HepG2 (cell line): Measurements from ENCODE around the gene MYLK3. TPM values are rescaled to one million over a fixed set of nuclear protein-coding genes. Genes with fewer than 3 reads are reported as not detected.

ENCODE experiments used
- ATAC-seq: fragments of 200-7000 bp; cut with Tn5 transposase; 3 replicates; pipeline ENCODE4 v1.9.1; 2020; ENCODE audit warnings: mild to moderate bottlenecking, moderate library complexity
- BruUV-seq: library from RNA; stranded (reverse); fragments of 400-500 nt; replicated peaks from 2 replicates; lab custom pipeline; 2021; lab: Mats Ljungman, UMichigan
- CTCF ChIA-PET: fragments of 300-600 bp; formaldehyde crosslinking; extraction: SDS; loops from one replicate; lab custom pipeline; 2021; ENCODE audit warnings: low total read pairs, inconsistent platforms, low intra/inter-chr PET ratio; lab: Yijun Ruan, JAX
- POLR2A ChIA-PET: fragments of 350-600 bp; sonication (Branson Sonifier 250); formaldehyde crosslinking; loops from one replicate; lab custom pipeline; 2020; ENCODE audit warnings: antibody characterized with exemption, inconsistent platforms; lab: Yijun Ruan, JAX
- DNase-seq: peaks from one replicate; pipeline ENCODE4 v3.0.0-alpha.2; 2015; ENCODE audit warnings: low spot score
- FAIRE-seq: peaks from 3 replicates; lab custom pipeline; 2011; peaks lifted over from hg19 to GRCh38; lab: Jason Lieb, UNC
- H2AFZ ChIP-seq: one replicate; pipeline ENCODE4 v1.6.1; 2011; ENCODE audit warnings: low read length, inconsistent platforms
- H3K27ac ChIP-seq: fragments of 300-600 bp; 3 replicates; pipeline ENCODE4 v1.8.0; 2011; ENCODE audit warnings: mixed run types, mild to moderate bottlenecking, mixed read lengths, low read length, inconsistent platforms; ENCODE audit not compliant: insufficient read depth; ENCODE audit errors: extremely low read length
- H3K27me3 ChIP-seq, 2 experiments: fragments of 200-600 bp in 1 of 2; 2 replicates in 1 of 2; 3 replicates in 1 of 2; pipeline versions ENCODE4 v1.6.0 to v1.8.0; 2011; ENCODE audit warnings: low read length in 2 of 2, mild to moderate bottlenecking in 2 of 2, moderate library complexity in 2 of 2, inconsistent platforms in 1 of 2; ENCODE audit not compliant: insufficient read depth in 2 of 2, control insufficient read depth in 1 of 2
- H3K36me3 ChIP-seq, 2 experiments: fragments of 200-600 bp in 1 of 2; replicated peaks in 1 of 2; 2 replicates in 1 of 2; 3 replicates in 1 of 2; pipeline versions ENCODE4 v1.5.1 to v1.8.0; 2011; ENCODE audit warnings: low read length in 2 of 2, inconsistent platforms in 1 of 2; ENCODE audit not compliant: insufficient read depth in 2 of 2, control insufficient read depth in 1 of 2
- H3K4me1 ChIP-seq: 2 replicates; pipeline ENCODE4 v1.5.1; 2012; ENCODE audit warnings: low read length, inconsistent platforms; ENCODE audit not compliant: insufficient read depth
- H3K4me2 ChIP-seq: 2 replicates; pipeline ENCODE4 v1.6.0; 2011; ENCODE audit warnings: low read depth, low read length, inconsistent platforms
- H3K4me3 ChIP-seq, 3 experiments: fragments of 200-600 bp in 1 of 3; sonication (generic), shearing (Covaris generic) in 1 of 3; replicated peaks in 1 of 3; 2 replicates each; pipeline ENCODE4 v1.5.1; 2011 to 2016; ENCODE audit warnings: low read length in 3 of 3, inconsistent platforms in 2 of 3, low read depth in 2 of 3, mild to moderate bottlenecking in 2 of 3, control low read depth in 1 of 3, mixed read lengths in 1 of 3; ENCODE audit not compliant: insufficient read depth in 1 of 3
- H3K79me2 ChIP-seq: one replicate; pipeline ENCODE4 v1.6.1; 2011; ENCODE audit warnings: low read length, inconsistent platforms; ENCODE audit not compliant: insufficient read depth
- H3K9ac ChIP-seq: 2 replicates; pipeline ENCODE4 v1.6.0; 2011; ENCODE audit warnings: mild to moderate bottlenecking, low read depth, low read length, inconsistent platforms; ENCODE audit not compliant: insufficient read depth
- H3K9me3 ChIP-seq: 2 replicates; pipeline ENCODE4 v1.5.1; 2012; ENCODE audit warnings: mild to moderate bottlenecking, low read length
- H4K20me1 ChIP-seq: 2 replicates; pipeline ENCODE4 v1.6.0; 2011; ENCODE audit warnings: inconsistent platforms, mild to moderate bottlenecking, low read length, moderate library complexity; ENCODE audit not compliant: insufficient read depth
- CCAR2 ChIP-seq: fragments of 200-400 bp; formaldehyde crosslinking; optimal IDR thresholded peaks from 2 replicates; pipeline ENCODE3; 2018; ENCODE audit warnings: low read depth, mild to moderate bottlenecking, low read length, moderate library complexity
- NCOR1 ChIP-seq: fragments of 200-600 bp; sonication (generic); IDR thresholded peaks from 2 replicates; pipeline ENCODE4 v1.7.0; 2017; ENCODE audit warnings: antibody characterized with exemption, low read length, borderline replicate concordance
- NR1H2 ChIP-seq: sonication (generic); formaldehyde crosslinking; IDR thresholded peaks from 2 replicates; pipeline ENCODE4 v1.8.1; 2022; ENCODE audit warnings: low read depth, missing genetic modification reagents, borderline replicate concordance
- ZNF407 ChIP-seq: sonication (generic); formaldehyde crosslinking; IDR thresholded peaks from one replicate; pipeline ENCODE4 v1.5.1; 2020; ENCODE audit warnings: mild to moderate bottlenecking, missing genetic modification reagents; ENCODE audit errors: not compliant biosample characterization
- ZNF670 ChIP-seq: sonication (generic); formaldehyde crosslinking; IDR thresholded peaks from 2 replicates; pipeline ENCODE4 v1.8.0; 2022; ENCODE audit warnings: mild to moderate bottlenecking, missing genetic modification reagents, borderline replicate concordance
- ZNF839 ChIP-seq: sonication (generic); formaldehyde crosslinking; IDR thresholded peaks from 2 replicates; pipeline ENCODE4 v1.4.0; 2020; ENCODE audit warnings: missing genetic modification reagents, mild to moderate bottlenecking, borderline replicate concordance
- WGBS: methylation state at CpG from one replicate; pipeline ENCODE4 v1.1.6; 2017; ENCODE audit warnings: low lambda C conversion rate; 5-methylcytosine and 5-hydroxymethylcytosine counted together
- in situ Hi-C: cut with HindIII; loops from 2 replicates; pipeline ENCODE4 v1.10.0; 2017; ENCODE audit warnings: low pct_unique_long_range_greater_than_20kb; ENCODE audit not compliant: extremely low pct_ligation_motif_present
- intact Hi-C: fragments of 100-400 bp; cut with micrococcal nuclease; formaldehyde crosslinking; loops from one replicate; pipeline ENCODE4 v1.10.0; 2022; ENCODE audit not compliant: unreplicated experiment
- polyA plus RNA-seq, 8 experiments: library from polyadenylated mRNA; depleted of rRNA in 3 of 8; stranded (reverse) in 7 of 8; unstranded in 1 of 8; fragments of >200 nt; fragmentation: Illumina TruSeq in 4 of 8; extraction: Trizol in 4 of 8; gene quantifications; 2 replicates each; pipeline versions ENCODE4 v1.2.1 to v1.2.3, GENCODE V29; 2011 to 2016; ENCODE audit warnings: low read depth in 4 of 8, missing spikeins in 1 of 8, mixed read lengths in 1 of 8; ENCODE audit not compliant: insufficient read depth in 1 of 8
- total RNA-seq, 5 experiments: library from RNA; depleted of rRNA; stranded (reverse); fragments of >200 nt; fragmentation: Illumina TruSeq; extraction: Trizol; gene quantifications; 2 replicates each; pipeline ENCODE4 v1.2.3, GENCODE V29; 2016; ENCODE audit warnings: low read depth in 1 of 5
- TF ChIP-seq, protein P1 (sequence below): sonication (generic); formaldehyde crosslinking; IDR thresholded peaks from 2 replicates; pipeline ENCODE4 v1.4.0; 2020; ENCODE audit warnings: mild to moderate bottlenecking, missing genetic modification reagents

MYLK3 gene
- total and polyA plus RNA-seq, 2 of the 13 experiments (the other 11 are each of a cell fraction or from before 2014, with no cell fraction given), result 0.04 to 0.18 TPM

DNA sequence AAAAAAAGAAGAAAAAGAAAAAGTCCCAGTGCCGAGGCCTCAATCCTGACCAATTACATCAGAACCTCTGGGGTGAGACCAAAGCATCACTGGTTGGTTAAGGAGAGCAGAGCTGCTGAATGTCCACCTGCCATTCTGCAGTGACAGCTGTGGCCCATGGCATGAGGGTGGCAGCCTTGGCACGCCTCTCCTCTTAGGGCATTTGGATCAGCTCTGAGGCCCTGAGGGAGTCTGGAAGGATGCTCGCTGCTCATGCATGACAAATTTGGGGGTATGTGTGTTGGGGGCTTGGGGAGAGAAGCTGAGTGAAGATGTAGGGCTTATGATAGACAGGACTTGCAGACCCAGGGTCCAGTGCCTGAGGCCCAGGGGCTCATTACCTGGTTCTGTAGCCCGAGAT, 26.3 kb downstream of the MYLK3 start:
- H3K4me2 ChIP-seq, result no peak overlapping the region
- CTCF ChIA-PET, result no interaction called here
- no peaks in the 10 kb centered on the region for H3K79me2 ChIP-seq
- ATAC-seq (no peak), FAIRE-seq (no peak), DNase-seq (no peak)
- no peak overlapping the region for H3K9ac ChIP-seq
- no peak overlapping the region for H3K27ac ChIP-seq
- no peak overlapping the region for H3K4me3 ChIP-seq
- in situ Hi-C loops, result no loop called here
- no peak overlapping the region for H2AFZ ChIP-seq
- no TSS peak for BruUV-seq
- 0 out of 5 replicates have a peak, but pooled peaks cover 0 to 3% of the 10 kb centered on the region in 2 experiments for H3K27me3 ChIP-seq
- no peaks in the 10 kb centered on the region for H3K4me1 ChIP-seq
- no peaks in the 10 kb centered on the region for H3K36me3 ChIP-seq
- no peaks in the 10 kb centered on the region for H4K20me1 ChIP-seq
- no peaks in the 10 kb centered on the region for H3K9me3 ChIP-seq
- TF ChIP-seq ZNF407, result no peak
- no peak for TF ChIP-seq CCAR2
- TF ChIP-seq NCOR1, result no peak
- no peak for TF ChIP-seq ZNF839 (CRISPR knock-in tag)
- TF ChIP-seq, protein P1, sequence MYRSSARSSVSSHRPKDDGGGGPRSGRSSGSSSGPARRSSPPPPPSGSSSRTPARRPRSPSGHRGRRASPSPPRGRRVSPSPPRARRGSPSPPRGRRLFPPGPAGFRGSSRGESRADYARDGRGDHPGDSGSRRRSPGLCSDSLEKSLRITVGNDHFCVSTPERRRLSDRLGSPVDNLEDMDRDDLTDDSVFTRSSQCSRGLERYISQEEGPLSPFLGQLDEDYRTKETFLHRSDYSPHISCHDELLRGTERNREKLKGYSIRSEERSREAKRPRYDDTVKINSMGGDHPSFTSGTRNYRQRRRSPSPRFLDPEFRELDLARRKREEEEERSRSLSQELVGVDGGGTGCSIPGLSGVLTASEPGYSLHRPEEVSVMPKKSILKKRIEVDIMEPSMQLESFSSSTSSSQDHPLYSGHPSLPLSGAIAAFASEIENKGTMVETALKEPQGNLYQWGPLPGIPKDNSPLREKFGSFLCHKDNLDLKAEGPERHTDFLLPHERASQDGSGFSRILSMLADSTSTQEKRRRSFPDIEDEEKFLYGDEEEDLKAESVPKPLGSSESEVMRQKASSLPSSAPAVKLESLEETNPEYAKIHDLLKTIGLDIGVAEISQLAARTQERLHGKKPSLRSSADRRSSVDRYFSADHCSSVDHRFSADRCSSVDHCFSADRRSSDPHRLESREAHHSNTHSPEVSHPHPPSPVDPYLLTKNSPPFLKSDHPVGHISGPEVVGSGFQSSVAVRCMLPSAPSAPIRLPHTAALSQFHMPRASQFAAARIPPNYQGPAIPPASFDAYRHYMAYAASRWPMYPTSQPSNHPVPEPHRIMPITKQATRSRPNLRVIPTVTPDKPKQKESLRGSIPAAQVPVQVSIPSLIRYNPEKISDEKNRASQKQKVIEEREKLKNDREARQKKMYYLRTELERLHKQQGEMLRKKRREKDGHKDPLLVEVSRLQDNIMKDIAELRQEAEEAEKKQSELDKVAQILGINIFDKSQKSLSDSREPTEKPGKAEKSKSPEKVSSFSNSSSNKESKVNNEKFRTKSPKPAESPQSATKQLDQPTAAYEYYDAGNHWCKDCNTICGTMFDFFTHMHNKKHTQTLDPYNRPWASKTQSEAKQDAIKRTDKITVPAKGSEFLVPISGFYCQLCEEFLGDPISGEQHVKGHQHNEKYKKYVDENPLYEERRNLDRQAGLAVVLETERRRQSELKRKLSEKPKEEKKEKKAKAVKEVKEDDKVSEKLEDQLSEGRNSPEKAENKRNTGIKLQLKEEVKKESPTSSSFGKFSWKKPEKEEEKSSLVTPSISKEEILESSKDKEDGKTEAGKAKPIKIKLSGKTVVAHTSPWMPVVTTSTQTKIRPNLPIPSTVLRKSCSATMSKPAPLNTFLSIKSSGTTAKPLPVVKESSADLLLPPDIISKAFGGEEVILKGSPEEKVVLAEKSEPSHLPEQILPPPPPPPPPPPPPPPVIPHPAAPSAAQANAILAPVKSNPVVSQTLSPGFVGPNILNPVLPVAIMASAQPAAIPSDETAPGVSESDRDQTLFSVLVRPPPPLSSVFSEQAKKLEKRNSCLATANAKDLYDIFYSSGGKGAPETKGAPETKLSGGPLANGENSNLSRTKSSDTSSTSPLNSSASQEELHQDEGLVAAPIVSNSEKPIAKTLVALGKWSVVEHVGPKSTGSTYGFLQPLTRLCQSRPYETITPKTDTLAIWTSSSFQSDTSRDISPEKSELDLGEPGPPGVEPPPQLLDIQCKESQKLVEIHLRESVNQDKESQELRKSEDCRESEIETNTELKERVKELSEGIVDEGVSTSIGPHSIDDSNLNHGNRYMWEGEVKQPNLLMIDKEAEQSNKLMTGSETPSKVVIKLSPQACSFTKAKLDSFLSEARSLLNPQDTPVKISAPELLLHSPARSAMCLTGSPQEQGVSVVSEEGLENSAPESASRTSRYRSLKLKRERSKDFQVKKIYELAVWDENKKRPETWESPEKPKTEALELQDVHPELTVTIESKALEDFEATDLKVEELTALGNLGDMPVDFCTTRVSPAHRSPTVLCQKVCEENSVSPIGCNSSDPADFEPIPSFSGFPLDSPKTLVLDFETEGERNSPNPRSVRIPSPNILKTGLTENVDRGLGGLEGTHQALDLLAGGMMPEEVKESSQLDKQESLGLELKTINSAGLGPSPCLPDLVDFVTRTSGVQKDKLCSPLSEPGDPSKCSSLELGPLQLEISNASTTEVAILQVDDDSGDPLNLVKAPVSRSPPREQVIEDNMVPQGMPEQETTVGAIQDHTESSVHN (CRISPR knock-in tag), result no peak
- no peak for TF ChIP-seq ZNF670 (CRISPR knock-in tag)
- no peak for TF ChIP-seq NR1H2 (CRISPR knock-in tag)
- POLR2A ChIA-PET, result no interaction called here
- intact Hi-C loops, result no loop called here
- WGBS, result 31% methylated on average over 4 of the region's 4 CpGs
